AG10803 (cell line): Measurements from ENCODE around the gene NCKAP5.

ENCODE experiments used
- DNase-seq: peaks from one replicate; pipeline ENCODE4 v3.0.0; 2010; ENCODE audit warnings: low read depth
- H3K4me3 ChIP-seq: 2 replicates; pipeline ENCODE4 v1.5.1; 2011; ENCODE audit warnings: mild to moderate bottlenecking, low read length, control low read depth
- TF ChIP-seq, protein P1 (sequence below): conservative IDR thresholded peaks from 2 replicates; pipeline ENCODE4 v1.5.1; 2011; ENCODE audit warnings: mild to moderate bottlenecking, low read length, control low read depth, inconsistent platforms

NCKAP5 gene

GRCh38 chr2:132667706-132668105 lies 900.6 kb downstream of the NCKAP5 start:
- H3K4me3 ChIP-seq, result no peak overlapping the region
- DNase-seq, result peak; percentile 56
- TF ChIP-seq, protein P1, sequence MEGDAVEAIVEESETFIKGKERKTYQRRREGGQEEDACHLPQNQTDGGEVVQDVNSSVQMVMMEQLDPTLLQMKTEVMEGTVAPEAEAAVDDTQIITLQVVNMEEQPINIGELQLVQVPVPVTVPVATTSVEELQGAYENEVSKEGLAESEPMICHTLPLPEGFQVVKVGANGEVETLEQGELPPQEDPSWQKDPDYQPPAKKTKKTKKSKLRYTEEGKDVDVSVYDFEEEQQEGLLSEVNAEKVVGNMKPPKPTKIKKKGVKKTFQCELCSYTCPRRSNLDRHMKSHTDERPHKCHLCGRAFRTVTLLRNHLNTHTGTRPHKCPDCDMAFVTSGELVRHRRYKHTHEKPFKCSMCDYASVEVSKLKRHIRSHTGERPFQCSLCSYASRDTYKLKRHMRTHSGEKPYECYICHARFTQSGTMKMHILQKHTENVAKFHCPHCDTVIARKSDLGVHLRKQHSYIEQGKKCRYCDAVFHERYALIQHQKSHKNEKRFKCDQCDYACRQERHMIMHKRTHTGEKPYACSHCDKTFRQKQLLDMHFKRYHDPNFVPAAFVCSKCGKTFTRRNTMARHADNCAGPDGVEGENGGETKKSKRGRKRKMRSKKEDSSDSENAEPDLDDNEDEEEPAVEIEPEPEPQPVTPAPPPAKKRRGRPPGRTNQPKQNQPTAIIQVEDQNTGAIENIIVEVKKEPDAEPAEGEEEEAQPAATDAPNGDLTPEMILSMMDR, result no peak

DNA sequence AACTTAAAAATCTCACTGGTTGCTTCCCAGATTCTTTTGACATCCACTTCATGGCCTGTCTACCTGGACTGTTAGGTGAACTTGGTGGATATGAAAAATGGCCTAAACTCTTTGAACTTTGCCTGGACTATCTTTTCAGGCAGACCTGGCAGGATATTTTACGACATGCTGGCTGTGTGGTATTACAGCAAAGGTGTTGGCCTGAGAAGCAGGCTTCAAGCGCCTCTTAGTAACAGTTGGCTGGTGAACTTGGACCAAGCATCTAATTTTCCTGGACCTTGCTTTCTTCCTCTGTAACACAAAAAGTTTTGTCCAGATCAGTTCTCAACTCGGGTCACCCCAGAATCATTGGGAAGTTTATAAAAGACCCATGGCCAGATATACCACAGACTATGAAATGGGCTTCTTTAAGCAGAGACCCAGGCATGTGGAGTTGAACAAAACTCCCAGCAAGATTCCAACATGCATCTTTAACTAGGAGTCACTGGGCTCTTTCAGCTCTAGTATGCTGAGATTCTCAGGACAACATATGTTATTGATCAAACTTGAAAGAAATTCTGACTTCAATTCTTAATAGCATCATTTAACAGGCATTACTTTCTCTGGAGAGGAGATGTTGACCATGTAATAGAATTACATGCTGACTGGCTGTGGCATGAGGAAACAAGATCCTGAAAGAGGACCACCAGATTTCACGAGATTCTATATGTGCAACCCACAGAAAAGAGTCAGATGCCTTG lies 902.7 kb downstream of the NCKAP5 start:
- DNase-seq, result peak; percentile 48
- TF ChIP-seq, protein P1, result no peak
- no peak overlapping the region for H3K4me3 ChIP-seq

- no peak overlapping the region for H3K4me3 ChIP-seq
- no peak for DNase-seq
- TF ChIP-seq, protein P1, result no peak
Measured at GRCh38 chr2:132664096-132664495, 904.2 kb downstream of the NCKAP5 start.

DNA sequence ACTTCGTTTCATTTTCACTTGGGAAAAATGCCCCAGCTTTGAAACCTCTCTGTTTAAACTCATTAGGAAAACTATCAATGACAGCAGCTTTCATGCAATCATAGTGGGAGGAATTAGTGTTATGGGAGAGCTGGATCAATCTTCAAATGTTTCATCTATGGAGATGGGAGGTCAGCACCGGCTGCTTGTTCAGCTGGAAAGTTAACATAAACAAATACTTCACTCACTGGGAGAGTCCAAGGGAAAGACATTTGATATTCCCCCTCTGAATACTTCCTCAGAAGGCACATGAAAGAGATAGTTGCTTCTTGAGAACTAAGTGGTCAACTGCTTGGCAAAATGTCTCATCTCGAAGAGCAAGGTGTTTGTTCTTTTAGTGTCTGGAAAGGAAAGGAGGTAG lies 905.5 kb downstream of the NCKAP5 start:
- DNase-seq, result no peak
- TF ChIP-seq, protein P1, result no peak
- no peak overlapping the region for H3K4me3 ChIP-seq

- TF ChIP-seq, protein P1, result no peak
- no peak for DNase-seq
Measured at GRCh38 chr2:132659331-132659730, 908.9 kb downstream of the NCKAP5 start.

GRCh38 chr2:132656266-132656975 lies 911.8 kb downstream of the NCKAP5 start:
- TF ChIP-seq, protein P1, result no peak
- no peak overlapping the region for H3K4me3 ChIP-seq
- peak; percentile 46 for DNase-seq

More at GRCh38 chr2:132659331-132659730, 908.9 kb downstream of the NCKAP5 start:
- H3K4me3 ChIP-seq, result no peak overlapping the region

DNA sequence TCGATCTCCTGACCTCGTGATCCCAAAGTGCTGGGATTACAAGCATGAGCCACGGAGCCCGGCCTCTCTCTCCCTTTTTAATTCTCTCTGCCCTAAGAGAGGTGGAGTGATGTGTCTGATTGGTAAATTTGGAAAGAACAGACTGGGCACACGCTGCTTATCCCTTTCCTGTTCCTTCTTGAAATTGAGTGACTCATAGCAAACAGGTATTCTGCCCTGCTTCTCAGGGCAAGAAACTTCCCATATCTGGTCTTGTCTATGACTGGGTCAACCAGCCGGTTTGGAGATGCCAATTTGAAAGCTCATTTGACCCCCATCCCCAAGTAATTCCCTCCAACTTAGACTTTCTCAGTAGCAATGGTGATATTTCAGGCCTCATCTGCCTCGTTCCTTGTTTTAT lies 913.3 kb downstream of the NCKAP5 start:
- no peak overlapping the region for H3K4me3 ChIP-seq
- TF ChIP-seq, protein P1, result no peak
- DNase-seq, result no peak
